ENCODE data around the gene MLXIP. TPM values are rescaled to one million over a fixed set of nuclear protein-coding genes. Genes with fewer than 3 reads are reported as not detected.
A peak's percentile ranks its signal among the peaks of the same experiment; 100 is the strongest.

Gene MLXIP
- total and polyA plus RNA-seq, 2 of the 13 experiments (the other 11 are each of a cell fraction or from before 2014, with no cell fraction given), result 5.3 to 6.7 TPM

GRCh38 chr12:122062832-122063693 lies 15.5 kb upstream of the MLXIP start (continued):
- TF ChIP-seq HOXD1 (CRISPR knock-in tag; IDR thresholded peaks at IDR 0.05) (no peak), ZNF619 (CRISPR knock-in tag; IDR thresholded peaks at IDR 0.05) (peak; percentile 57; the same call in 1 of the 2 replicates), ZNF605 (CRISPR knock-in tag; IDR thresholded peaks at IDR 0.05) (no peak; the same call in 1 of the 2 replicates), THRA (CRISPR knock-in tag; IDR thresholded peaks at IDR 0.05; ENCODE audit: borderline replicate concordance) (no peak), ZNF614 (CRISPR knock-in tag; IDR thresholded peaks at IDR 0.05; ENCODE audit: borderline replicate concordance) (no peak), FOXK1 (CRISPR knock-in tag; IDR thresholded peaks at IDR 0.05; ENCODE audit: borderline replicate concordance, low read depth) (no peak), CEBPZ (IDR thresholded peaks at IDR 0.05; ENCODE audit: low read length) (no peak), PREB (CRISPR knock-in tag; IDR thresholded peaks at IDR 0.05) (no peak), ATF7 (IDR thresholded peaks at IDR 0.05) (no peak), ATF7 (CRISPR knock-in tag; IDR thresholded peaks at IDR 0.05) (no peak), MYNN (CRISPR knock-in tag; IDR thresholded peaks at IDR 0.05; ENCODE audit: low read depth) (no peak; the same call in 1 of the 2 replicates), ZNF781 (CRISPR knock-in tag; IDR thresholded peaks at IDR 0.05; ENCODE audit: borderline replicate concordance, not compliant biosample characterization) (no peak), FOSL1 (CRISPR knock-in tag; IDR thresholded peaks at IDR 0.05; ENCODE audit: borderline replicate concordance) (peak; percentile 59; the same call in 1 of the 2 replicates), NFRKB (IDR thresholded peaks at IDR 0.05) (no peak), ZNF24 (IDR thresholded peaks at IDR 0.05) (no peak), MZF1 (CRISPR knock-in tag; IDR thresholded peaks at IDR 0.05; ENCODE audit: borderline replicate concordance) (no peak), SRF (IDR thresholded peaks at IDR 0.05; ENCODE audit: low read depth, low read length) (no peak)
- TF ChIP-seq, protein P1, sequence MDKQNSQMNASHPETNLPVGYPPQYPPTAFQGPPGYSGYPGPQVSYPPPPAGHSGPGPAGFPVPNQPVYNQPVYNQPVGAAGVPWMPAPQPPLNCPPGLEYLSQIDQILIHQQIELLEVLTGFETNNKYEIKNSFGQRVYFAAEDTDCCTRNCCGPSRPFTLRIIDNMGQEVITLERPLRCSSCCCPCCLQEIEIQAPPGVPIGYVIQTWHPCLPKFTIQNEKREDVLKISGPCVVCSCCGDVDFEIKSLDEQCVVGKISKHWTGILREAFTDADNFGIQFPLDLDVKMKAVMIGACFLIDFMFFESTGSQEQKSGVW (CRISPR knock-in tag; IDR thresholded peaks at IDR 0.05; ENCODE audit: borderline replicate concordance), result no peak
- TF ChIP-seq, protein P2, sequence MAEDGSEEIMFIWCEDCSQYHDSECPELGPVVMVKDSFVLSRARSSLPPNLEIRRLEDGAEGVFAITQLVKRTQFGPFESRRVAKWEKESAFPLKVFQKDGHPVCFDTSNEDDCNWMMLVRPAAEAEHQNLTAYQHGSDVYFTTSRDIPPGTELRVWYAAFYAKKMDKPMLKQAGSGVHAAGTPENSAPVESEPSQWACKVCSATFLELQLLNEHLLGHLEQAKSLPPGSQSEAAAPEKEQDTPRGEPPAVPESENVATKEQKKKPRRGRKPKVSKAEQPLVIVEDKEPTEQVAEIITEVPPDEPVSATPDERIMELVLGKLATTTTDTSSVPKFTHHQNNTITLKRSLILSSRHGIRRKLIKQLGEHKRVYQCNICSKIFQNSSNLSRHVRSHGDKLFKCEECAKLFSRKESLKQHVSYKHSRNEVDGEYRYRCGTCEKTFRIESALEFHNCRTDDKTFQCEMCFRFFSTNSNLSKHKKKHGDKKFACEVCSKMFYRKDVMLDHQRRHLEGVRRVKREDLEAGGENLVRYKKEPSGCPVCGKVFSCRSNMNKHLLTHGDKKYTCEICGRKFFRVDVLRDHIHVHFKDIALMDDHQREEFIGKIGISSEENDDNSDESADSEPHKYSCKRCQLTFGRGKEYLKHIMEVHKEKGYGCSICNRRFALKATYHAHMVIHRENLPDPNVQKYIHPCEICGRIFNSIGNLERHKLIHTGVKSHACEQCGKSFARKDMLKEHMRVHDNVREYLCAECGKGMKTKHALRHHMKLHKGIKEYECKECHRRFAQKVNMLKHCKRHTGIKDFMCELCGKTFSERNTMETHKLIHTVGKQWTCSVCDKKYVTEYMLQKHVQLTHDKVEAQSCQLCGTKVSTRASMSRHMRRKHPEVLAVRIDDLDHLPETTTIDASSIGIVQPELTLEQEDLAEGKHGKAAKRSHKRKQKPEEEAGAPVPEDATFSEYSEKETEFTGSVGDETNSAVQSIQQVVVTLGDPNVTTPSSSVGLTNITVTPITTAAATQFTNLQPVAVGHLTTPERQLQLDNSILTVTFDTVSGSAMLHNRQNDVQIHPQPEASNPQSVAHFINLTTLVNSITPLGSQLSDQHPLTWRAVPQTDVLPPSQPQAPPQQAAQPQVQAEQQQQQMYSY (CRISPR knock-in tag; IDR thresholded peaks at IDR 0.05), result no peak
